ENCODE data around the gene PLA2R1. TPM values are rescaled to one million over a fixed set of nuclear protein-coding genes. Genes with fewer than 3 reads are reported as not detected.
A peak's percentile ranks its signal among the peaks of the same experiment; 100 is the strongest.

PLA2R1 gene
- total and polyA plus RNA-seq, 10 of the 15 experiments (the other 5 are each of a cell fraction or from before 2014, with no cell fraction given), result 0.01 to 0.05 (median 0.02) TPM; not detected in 6

DNA sequence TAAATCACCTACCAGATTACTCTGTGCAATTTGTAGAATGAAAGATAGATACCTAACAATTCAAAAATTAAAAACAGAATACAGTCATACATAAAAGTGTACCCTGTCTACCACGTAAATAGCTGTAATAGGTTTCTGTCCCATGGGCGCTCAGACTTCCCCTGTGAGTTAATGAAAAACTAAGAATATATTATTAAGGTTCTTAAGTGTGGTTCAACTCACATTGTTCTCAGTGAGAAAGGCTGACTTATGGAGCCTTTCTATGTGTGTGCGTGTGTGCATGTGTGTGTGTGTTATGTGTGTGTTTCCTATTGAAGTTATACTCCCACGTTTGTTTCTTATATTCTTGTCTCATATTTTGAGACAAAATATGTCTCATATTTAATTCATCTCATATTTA is 149.8 kb downstream of the PLA2R1 start:
- Histone ChIP-seq H3K27ac (ENCODE audit: control insufficient read depth, insufficient read depth) (no peak overlapping the region), H3K9ac (ENCODE audit: control insufficient read depth, insufficient read depth, low read length) (no peak overlapping the region), H3K4me2 (ENCODE audit: control insufficient read depth, insufficient read depth) (no peak overlapping the region), H3K36me3 (ENCODE audit: control insufficient read depth in 2 of 2, insufficient read depth in 2 of 2, low read length in 1 of 2) (no peaks in the 10 kb centered on the region), H3K79me2 (ENCODE audit: control insufficient read depth, insufficient read depth, low read length) (no peaks in the 10 kb centered on the region), H3K4me1 (ENCODE audit: control insufficient read depth, insufficient read depth, low read length) (no peaks in the 10 kb centered on the region), H3K9me3 (replicated peaks; ENCODE audit: control insufficient read depth, insufficient read depth, low read length) (no peaks in the 10 kb centered on the region), H2AFZ (ENCODE audit: control insufficient read depth, low read depth, low read length) (no peak overlapping the region), H4K20me1 (ENCODE audit: control insufficient read depth, insufficient read depth) (no peaks in the 10 kb centered on the region), H3K27me3 (replicated peaks in 1 of 2; ENCODE audit: control insufficient read depth in 2 of 2, insufficient read depth in 2 of 2, low read length in 1 of 2) (no peaks in the 10 kb centered on the region), H3K4me3 (no peak overlapping the region)
- RAD21 ChIA-PET (ENCODE audit: unreplicated experiment), result interaction anchor here (0.7 to 5.5 kb wide), 5 partner anchors 10 to 21 kb away, joined by 3 to 32 read pairs (median 8); no protein-coding TSS in a partner anchor
- TF ChIP-seq, protein P1, sequence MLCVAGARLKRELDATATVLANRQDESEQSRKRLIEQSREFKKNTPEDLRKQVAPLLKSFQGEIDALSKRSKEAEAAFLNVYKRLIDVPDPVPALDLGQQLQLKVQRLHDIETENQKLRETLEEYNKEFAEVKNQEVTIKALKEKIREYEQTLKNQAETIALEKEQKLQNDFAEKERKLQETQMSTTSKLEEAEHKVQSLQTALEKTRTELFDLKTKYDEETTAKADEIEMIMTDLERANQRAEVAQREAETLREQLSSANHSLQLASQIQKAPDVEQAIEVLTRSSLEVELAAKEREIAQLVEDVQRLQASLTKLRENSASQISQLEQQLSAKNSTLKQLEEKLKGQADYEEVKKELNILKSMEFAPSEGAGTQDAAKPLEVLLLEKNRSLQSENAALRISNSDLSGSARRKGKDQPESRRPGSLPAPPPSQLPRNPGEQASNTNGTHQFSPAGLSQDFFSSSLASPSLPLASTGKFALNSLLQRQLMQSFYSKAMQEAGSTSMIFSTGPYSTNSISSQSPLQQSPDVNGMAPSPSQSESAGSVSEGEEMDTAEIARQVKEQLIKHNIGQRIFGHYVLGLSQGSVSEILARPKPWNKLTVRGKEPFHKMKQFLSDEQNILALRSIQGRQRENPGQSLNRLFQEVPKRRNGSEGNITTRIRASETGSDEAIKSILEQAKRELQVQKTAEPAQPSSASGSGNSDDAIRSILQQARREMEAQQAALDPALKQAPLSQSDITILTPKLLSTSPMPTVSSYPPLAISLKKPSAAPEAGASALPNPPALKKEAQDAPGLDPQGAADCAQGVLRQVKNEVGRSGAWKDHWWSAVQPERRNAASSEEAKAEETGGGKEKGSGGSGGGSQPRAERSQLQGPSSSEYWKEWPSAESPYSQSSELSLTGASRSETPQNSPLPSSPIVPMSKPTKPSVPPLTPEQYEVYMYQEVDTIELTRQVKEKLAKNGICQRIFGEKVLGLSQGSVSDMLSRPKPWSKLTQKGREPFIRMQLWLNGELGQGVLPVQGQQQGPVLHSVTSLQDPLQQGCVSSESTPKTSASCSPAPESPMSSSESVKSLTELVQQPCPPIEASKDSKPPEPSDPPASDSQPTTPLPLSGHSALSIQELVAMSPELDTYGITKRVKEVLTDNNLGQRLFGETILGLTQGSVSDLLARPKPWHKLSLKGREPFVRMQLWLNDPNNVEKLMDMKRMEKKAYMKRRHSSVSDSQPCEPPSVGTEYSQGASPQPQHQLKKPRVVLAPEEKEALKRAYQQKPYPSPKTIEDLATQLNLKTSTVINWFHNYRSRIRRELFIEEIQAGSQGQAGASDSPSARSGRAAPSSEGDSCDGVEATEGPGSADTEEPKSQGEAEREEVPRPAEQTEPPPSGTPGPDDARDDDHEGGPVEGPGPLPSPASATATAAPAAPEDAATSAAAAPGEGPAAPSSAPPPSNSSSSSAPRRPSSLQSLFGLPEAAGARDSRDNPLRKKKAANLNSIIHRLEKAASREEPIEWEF (IDR thresholded peaks at IDR 0.05; ENCODE audit: insufficient replicate concordance, low read depth, low read length), result no peak
- no peak for TF ChIP-seq NR2F1 (conservative IDR thresholded peaks at IDR 0.05)
- peak; percentile 87 for TF ChIP-seq MEF2B (IDR thresholded peaks at IDR 0.05; ENCODE audit: partially characterized antibody, poor library complexity, severe bottlenecking)
- TF ChIP-seq MTA2 (IDR thresholded peaks at IDR 0.05; ENCODE audit: low read depth), result peak; percentile 68
- TF ChIP-seq ASH2L (IDR thresholded peaks at IDR 0.05; ENCODE audit: borderline replicate concordance, low read depth), result no peak
- TF ChIP-seq, protein P2, sequence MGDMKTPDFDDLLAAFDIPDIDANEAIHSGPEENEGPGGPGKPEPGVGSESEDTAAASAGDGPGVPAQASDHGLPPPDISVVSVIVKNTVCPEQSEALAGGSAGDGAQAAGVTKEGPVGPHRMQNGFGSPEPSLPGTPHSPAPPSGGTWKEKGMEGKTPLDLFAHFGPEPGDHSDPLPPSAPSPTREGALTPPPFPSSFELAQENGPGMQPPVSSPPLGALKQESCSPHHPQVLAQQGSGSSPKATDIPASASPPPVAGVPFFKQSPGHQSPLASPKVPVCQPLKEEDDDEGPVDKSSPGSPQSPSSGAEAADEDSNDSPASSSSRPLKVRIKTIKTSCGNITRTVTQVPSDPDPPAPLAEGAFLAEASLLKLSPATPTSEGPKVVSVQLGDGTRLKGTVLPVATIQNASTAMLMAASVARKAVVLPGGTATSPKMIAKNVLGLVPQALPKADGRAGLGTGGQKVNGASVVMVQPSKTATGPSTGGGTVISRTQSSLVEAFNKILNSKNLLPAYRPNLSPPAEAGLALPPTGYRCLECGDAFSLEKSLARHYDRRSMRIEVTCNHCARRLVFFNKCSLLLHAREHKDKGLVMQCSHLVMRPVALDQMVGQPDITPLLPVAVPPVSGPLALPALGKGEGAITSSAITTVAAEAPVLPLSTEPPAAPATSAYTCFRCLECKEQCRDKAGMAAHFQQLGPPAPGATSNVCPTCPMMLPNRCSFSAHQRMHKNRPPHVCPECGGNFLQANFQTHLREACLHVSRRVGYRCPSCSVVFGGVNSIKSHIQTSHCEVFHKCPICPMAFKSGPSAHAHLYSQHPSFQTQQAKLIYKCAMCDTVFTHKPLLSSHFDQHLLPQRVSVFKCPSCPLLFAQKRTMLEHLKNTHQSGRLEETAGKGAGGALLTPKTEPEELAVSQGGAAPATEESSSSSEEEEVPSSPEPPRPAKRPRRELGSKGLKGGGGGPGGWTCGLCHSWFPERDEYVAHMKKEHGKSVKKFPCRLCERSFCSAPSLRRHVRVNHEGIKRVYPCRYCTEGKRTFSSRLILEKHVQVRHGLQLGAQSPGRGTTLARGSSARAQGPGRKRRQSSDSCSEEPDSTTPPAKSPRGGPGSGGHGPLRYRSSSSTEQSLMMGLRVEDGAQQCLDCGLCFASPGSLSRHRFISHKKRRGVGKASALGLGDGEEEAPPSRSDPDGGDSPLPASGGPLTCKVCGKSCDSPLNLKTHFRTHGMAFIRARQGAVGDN (IDR thresholded peaks at IDR 0.05), result peak; percentile 23; the same call in 1 of the 2 replicates
- 0 out of 2 replicates have a peak, but pooled peaks have one; percentile 36 for TF ChIP-seq MLLT1 (IDR thresholded peaks at IDR 0.05)
- TF ChIP-seq ATF7 (IDR thresholded peaks at IDR 0.05; ENCODE audit: low read depth), result peak; percentile 46; the same call in 1 of the 2 replicates
- no peak for TF ChIP-seq ZNF217 (IDR thresholded peaks at IDR 0.05)
- in situ Hi-C loops (cut with MboI) (no loop called here), intact Hi-C loops (cut with micrococcal nuclease; ENCODE audit: unreplicated experiment) (no loop called here)
- FAIRE-seq (no peak), DNase-seq (ENCODE audit: low read depth, low spot score) (no peak), ATAC-seq (peak; percentile 81)
- POLR2A ChIA-PET, result interaction anchor here (32.8 to 46.2 kb wide), 2 partner anchors 5 to 13 kb away, joined by 840 read pairs; partner anchors contain the start of gene LY75
- SMC1A ChIA-PET (ENCODE audit: uncharacterized antibody, unreplicated experiment), result interaction anchor here (46.3 to 51.7 kb wide), 2 partner anchors 7 to 11 kb away, joined by 1536 read pairs; partner anchors contain the start of gene LY75
- WGBS (ENCODE audit: insufficient coverage, insufficient replicate concordance, low lambda C conversion rate, missing lambda C conversion rate), result 78% methylated on average over 4 of the region's 4 CpGs
- BruUV-seq (replicated peaks), result no TSS peak
- CTCF ChIA-PET, result interaction anchor here (1.1 to 22.7 kb wide), 4 partner anchors 11 to 28 kb away, joined by 3 to 335 read pairs (median 5); no protein-coding TSS in a partner anchor
